ENCODE data around the gene NME1.

- no peak for TF ChIP-seq POLR2AphosphoS5 (IDR thresholded peaks at IDR 0.05; ENCODE audit: borderline replicate concordance, low read depth, low read length)
- TF ChIP-seq EZH2 (IDR thresholded peaks at IDR 0.05), result no peak
These were observed 12.4 kb downstream of the NME1 start for GRCh38 chr17:51165680-51166197.
